IMR-90 (cell line): ENCODE results near the gene GNB2.

Source experiments
- BHLHE40 ChIP-seq: fragments of 150-350 bp; IDR thresholded peaks from 2 replicates; pipeline ENCODE4 v1.6.1; 2016; ENCODE audit warnings: mild to moderate bottlenecking, low read depth, low read length
- CEBPB ChIP-seq: IDR thresholded peaks from 2 replicates; pipeline ENCODE4 v1.6.1; 2012; ENCODE audit warnings: low read depth, low read length, improper control_type of control experiment
- FOS ChIP-seq: fragments of 150-350 bp; IDR thresholded peaks from 2 replicates; pipeline ENCODE4 v1.6.1; 2016; ENCODE audit warnings: low read depth, low read length
- MAFK ChIP-seq: IDR thresholded peaks from 2 replicates; pipeline ENCODE4 v1.6.1; 2012; ENCODE audit warnings: low read depth, low read length, improper control_type of control experiment
- MXI1 ChIP-seq: IDR thresholded peaks from 2 replicates; pipeline ENCODE4 v1.6.1; 2012; ENCODE audit warnings: low read depth, mild to moderate bottlenecking, low read length, moderate library complexity, borderline replicate concordance
- POLR2A ChIP-seq: IDR thresholded peaks from 2 replicates; pipeline ENCODE4 v1.6.1; 2012; ENCODE audit warnings: mild to moderate bottlenecking, low read depth, low read length
- SMC3 ChIP-seq: fragments of 150-350 bp; IDR thresholded peaks from 2 replicates; pipeline ENCODE4 v1.6.1; 2016; ENCODE audit warnings: low read depth, mild to moderate bottlenecking, antibody characterized with exemption, low read length, moderate library complexity
- TF ChIP-seq, protein P1 (sequence below): conservative IDR thresholded peaks from 2 replicates; pipeline ENCODE4 v1.5.1; 2012; ENCODE audit warnings: mild to moderate bottlenecking, low read depth, low read length, improper control_type of control experiment

DNA sequence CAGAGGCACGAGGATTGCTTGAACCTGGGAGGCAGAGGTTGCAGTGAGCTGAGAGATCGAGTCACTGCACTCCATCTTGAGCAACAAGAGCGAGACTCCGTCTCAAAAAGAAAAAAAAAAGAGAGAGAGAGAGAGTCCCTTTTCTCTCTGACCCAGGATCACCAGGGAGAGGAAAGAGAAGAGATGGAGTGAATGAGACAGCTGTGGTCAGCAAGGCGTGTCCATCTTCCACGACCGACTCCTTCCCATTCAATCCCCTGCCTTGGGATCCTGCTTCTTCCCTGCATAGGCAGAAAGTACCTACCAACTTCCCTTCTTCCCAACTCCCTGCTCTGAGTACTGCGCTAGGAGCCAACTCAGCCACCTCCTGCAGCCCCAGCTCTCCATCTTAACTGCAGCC is 54.7 kb downstream of the GNB2 start:
- TF ChIP-seq, protein P1, sequence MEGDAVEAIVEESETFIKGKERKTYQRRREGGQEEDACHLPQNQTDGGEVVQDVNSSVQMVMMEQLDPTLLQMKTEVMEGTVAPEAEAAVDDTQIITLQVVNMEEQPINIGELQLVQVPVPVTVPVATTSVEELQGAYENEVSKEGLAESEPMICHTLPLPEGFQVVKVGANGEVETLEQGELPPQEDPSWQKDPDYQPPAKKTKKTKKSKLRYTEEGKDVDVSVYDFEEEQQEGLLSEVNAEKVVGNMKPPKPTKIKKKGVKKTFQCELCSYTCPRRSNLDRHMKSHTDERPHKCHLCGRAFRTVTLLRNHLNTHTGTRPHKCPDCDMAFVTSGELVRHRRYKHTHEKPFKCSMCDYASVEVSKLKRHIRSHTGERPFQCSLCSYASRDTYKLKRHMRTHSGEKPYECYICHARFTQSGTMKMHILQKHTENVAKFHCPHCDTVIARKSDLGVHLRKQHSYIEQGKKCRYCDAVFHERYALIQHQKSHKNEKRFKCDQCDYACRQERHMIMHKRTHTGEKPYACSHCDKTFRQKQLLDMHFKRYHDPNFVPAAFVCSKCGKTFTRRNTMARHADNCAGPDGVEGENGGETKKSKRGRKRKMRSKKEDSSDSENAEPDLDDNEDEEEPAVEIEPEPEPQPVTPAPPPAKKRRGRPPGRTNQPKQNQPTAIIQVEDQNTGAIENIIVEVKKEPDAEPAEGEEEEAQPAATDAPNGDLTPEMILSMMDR, result no peak
- TF ChIP-seq BHLHE40, result no peak
- no peak for TF ChIP-seq POLR2A
- TF ChIP-seq CEBPB, result no peak
- no peak for TF ChIP-seq MXI1
- no peak for TF ChIP-seq SMC3
- no peak for TF ChIP-seq MAFK
- no peak for TF ChIP-seq FOS
